Keratinocyte (primary cell): Measurements from ENCODE around the gene RICTOR. TPM values are rescaled to one million over a fixed set of nuclear protein-coding genes. Genes with fewer than 3 reads are reported as not detected.

Source experiments
- DNase-seq: peaks from one replicate; pipeline ENCODE4 v3.0.0-alpha.2; 2011; ENCODE audit warnings: low read depth, missing footprints, low spot score
- FAIRE-seq: peaks from 2 replicates; lab custom pipeline; 2011; peaks lifted over from hg19 to GRCh38; lab: Jason Lieb, UNC
- H2AFZ ChIP-seq: 2 replicates; pipeline ENCODE4 v1.6.0; 2012; ENCODE audit warnings: low read length, control low read depth, inconsistent platforms; ENCODE audit not compliant: control insufficient read depth
- H3K27ac ChIP-seq: 2 replicates; pipeline ENCODE4 v1.5.1; 2011; ENCODE audit warnings: low read length; ENCODE audit not compliant: control insufficient read depth, insufficient read depth
- H3K27me3 ChIP-seq: 3 replicates; pipeline ENCODE4 v1.6.0; 2011; ENCODE audit warnings: low read length; ENCODE audit not compliant: control insufficient read depth, insufficient read depth; ENCODE audit errors: extremely low read depth
- H3K36me3 ChIP-seq, 2 experiments: 2 replicates in 1 of 2; 3 replicates in 1 of 2; pipeline ENCODE4 v1.5.1; 2011; ENCODE audit warnings: low read length in 2 of 2, mild to moderate bottlenecking in 1 of 2; ENCODE audit not compliant: control insufficient read depth in 2 of 2, insufficient read depth in 2 of 2; ENCODE audit errors: extremely low read depth in 1 of 2
- H3K4me1 ChIP-seq: 3 replicates; pipeline ENCODE4 v1.5.1; 2011; ENCODE audit warnings: low read length; ENCODE audit not compliant: control insufficient read depth, insufficient read depth; ENCODE audit errors: extremely low read depth
- H3K4me2 ChIP-seq: 3 replicates; pipeline ENCODE4 v1.6.0; 2011; ENCODE audit warnings: low read depth, low read length; ENCODE audit not compliant: control insufficient read depth, insufficient read depth; ENCODE audit errors: extremely low read depth
- H3K4me3 ChIP-seq, 3 experiments: fragments of 200-600 bp in 1 of 3; sonication (generic) in 1 of 3; 2 replicates in 2 of 3; 3 replicates in 1 of 3; pipeline ENCODE4 v1.5.1; 2011 to 2016; ENCODE audit warnings: low read length in 3 of 3, mild to moderate bottlenecking in 3 of 3, control low read depth in 2 of 3, inconsistent platforms in 1 of 3, low read depth in 1 of 3, mixed read lengths in 1 of 3, mixed run types in 1 of 3, moderate library complexity in 1 of 3; ENCODE audit not compliant: control insufficient read depth in 2 of 3, insufficient read depth in 2 of 3; ENCODE audit errors: extremely low read depth in 1 of 3
- H3K79me2 ChIP-seq: 2 replicates; pipeline ENCODE4 v1.6.0; 2012; ENCODE audit warnings: low read length; ENCODE audit not compliant: control insufficient read depth, insufficient read depth
- H3K9ac ChIP-seq: 3 replicates; pipeline ENCODE4 v1.6.0; 2011; ENCODE audit warnings: low read length; ENCODE audit not compliant: control insufficient read depth, insufficient read depth; ENCODE audit errors: extremely low read depth
- H3K9me1 ChIP-seq: 3 replicates; pipeline ENCODE4 v1.6.0; 2011; ENCODE audit warnings: low read length; ENCODE audit not compliant: control insufficient read depth, insufficient read depth; ENCODE audit errors: extremely low read depth
- H3K9me3 ChIP-seq: 2 replicates; pipeline ENCODE4 v1.5.1; 2012; ENCODE audit warnings: low read depth, low read length; ENCODE audit not compliant: control insufficient read depth
- H4K20me1 ChIP-seq: 3 replicates; pipeline ENCODE4 v1.6.0; 2011; ENCODE audit warnings: low read length; ENCODE audit not compliant: control insufficient read depth, insufficient read depth; ENCODE audit errors: extremely low read depth
- CTCF ChIP-seq, 3 experiments: IDR thresholded peaks in 1 of 3; conservative IDR thresholded peaks in 1 of 3; optimal IDR thresholded peaks in 1 of 3; 2 replicates in 2 of 3; 3 replicates in 1 of 3; pipeline versions ENCODE3 to v1.5.1; 2011; ENCODE audit warnings: low read length in 3 of 3, mild to moderate bottlenecking in 3 of 3, moderate library complexity in 2 of 3, control low read depth in 1 of 3, inconsistent platforms in 1 of 3; ENCODE audit not compliant: insufficient read depth in 2 of 3; ENCODE audit errors: extremely low read depth in 1 of 3
- EZH2 ChIP-seq: IDR thresholded peaks from one replicate; pipeline ENCODE4 v1.6.1; 2012; ENCODE audit warnings: inconsistent platforms, mild to moderate bottlenecking, low read length, moderate library complexity
- dilution Hi-C: fragments of 300-500 bp; cut with MboI; formaldehyde crosslinking; loops from one replicate; pipeline ENCODE4 v1.7.0; 2020; ENCODE audit warnings: low sequenced_read_pairs; ENCODE audit not compliant: extremely low pct_ligation_motif_present
- polyA plus RNA-seq, 5 experiments: library from polyadenylated mRNA; depleted of rRNA in 3 of 5; stranded (reverse) in 3 of 5; stranded (forward) in 1 of 5; unstranded in 1 of 5; fragments of >200 nt; gene quantifications; 1 replicate in 1 of 5; 2 replicates in 3 of 5; 3 replicates in 1 of 5; pipeline versions ENCODE4 v1.2.1 to v1.2.3, GENCODE V29; 2011 to 2012; ENCODE audit warnings: missing spikeins in 2 of 5, low read depth in 1 of 5, low replicate concordance in 1 of 5

Gene RICTOR
- polyA plus RNA-seq, 1 donor (not counting 4 experiments of a cell fraction or from before 2014, with no cell fraction given) = 11.5 TPM

- no peaks in the 10 kb centered on the region for H4K20me1 ChIP-seq
- peaks cover 9% of the 10 kb centered on the region for H3K79me2 ChIP-seq
- no peak overlapping the region for H3K4me2 ChIP-seq
- no peak overlapping the region for H3K27ac ChIP-seq
- no peak overlapping the region for H3K4me3 ChIP-seq
- H3K36me3 ChIP-seq = peaks cover 0 to 1% of the 10 kb centered on the region in 2 experiments
- H3K9me3 ChIP-seq = no peaks in the 10 kb centered on the region
- FAIRE-seq (no peak), DNase-seq (no peak)
- H3K27me3 ChIP-seq = no peaks in the 10 kb centered on the region
- H2AFZ ChIP-seq = no peak overlapping the region
- H3K9me1 ChIP-seq = no peaks in the 10 kb centered on the region
- dilution Hi-C loops = no loop called here
- peaks cover 6% of the 10 kb centered on the region for H3K4me1 ChIP-seq
- H3K9ac ChIP-seq = no peak overlapping the region
- TF ChIP-seq CTCF (optimal IDR thresholded peaks at IDR 0.05 in 1 of 3, IDR thresholded peaks at IDR 0.05 in 1 of 3, conservative IDR thresholded peaks at IDR 0.05 in 1 of 3; ENCODE audit: extremely low read depth in 1 of 3, insufficient read depth in 2 of 3, low read length in 3 of 3) (no peak), EZH2 (no peak)
Observed at GRCh38 chr5:39017504-39017903, 56.7 kb downstream of the RICTOR start.

- H3K4me2 ChIP-seq = no peak overlapping the region
- H3K4me3 ChIP-seq = no peak overlapping the region
- no peak overlapping the region for H2AFZ ChIP-seq
- H3K36me3 ChIP-seq = peaks cover 0 to 1% of the 10 kb centered on the region in 2 experiments
- no peaks in the 10 kb centered on the region for H4K20me1 ChIP-seq
- H3K4me1 ChIP-seq = peaks cover 6% of the 10 kb centered on the region
- H3K27ac ChIP-seq = no peak overlapping the region
- no peaks in the 10 kb centered on the region for H3K9me3 ChIP-seq
- H3K9ac ChIP-seq = no peak overlapping the region
- TF ChIP-seq CTCF (optimal IDR thresholded peaks at IDR 0.05 in 1 of 3, IDR thresholded peaks at IDR 0.05 in 1 of 3, conservative IDR thresholded peaks at IDR 0.05 in 1 of 3; ENCODE audit: extremely low read depth in 1 of 3, insufficient read depth in 2 of 3, low read length in 3 of 3) = no peak
- no peak for TF ChIP-seq EZH2
- H3K9me1 ChIP-seq = no peaks in the 10 kb centered on the region
- H3K27me3 ChIP-seq = no peaks in the 10 kb centered on the region
- dilution Hi-C loops = no loop called here
- peaks cover 4% of the 10 kb centered on the region for H3K79me2 ChIP-seq
- no peak for DNase-seq
- FAIRE-seq = no peak
Observed at GRCh38 chr5:39016587-39017275, 57.5 kb downstream of the RICTOR start.
